Neural cell (in vitro differentiated cells): ENCODE measurements around the gene PRMT3. TPM values are rescaled to one million over a fixed set of nuclear protein-coding genes. Genes with fewer than 3 reads are reported as not detected.

ENCODE experiments used
- H2AFZ ChIP-seq: fragments of 200-600, 300-800 bp; sonication (generic), shearing (Covaris generic); 2 replicates; pipeline ENCODE4 v1.6.0; 2014; ENCODE audit warnings: low read depth, mild to moderate bottlenecking, antibody characterized with exemption, low read length, moderate library complexity
- H3F3A ChIP-seq: fragments of 200-600 bp; shearing (Covaris generic); 2 replicates; pipeline ENCODE4 v1.6.1; 2016; ENCODE audit warnings: mild to moderate bottlenecking, moderate library complexity, mixed read lengths, antibody characterized with exemption, low read length; ENCODE audit not compliant: insufficient read depth, poor library complexity, severe bottlenecking
- H3K27ac ChIP-seq: fragments of 200-600, 300-800 bp; sonication (generic), shearing (Covaris generic); 2 replicates; pipeline ENCODE4 v1.5.1; 2014; ENCODE audit warnings: mild to moderate bottlenecking, low read length, moderate library complexity
- H3K27me3 ChIP-seq: fragments of 300-800, 200-600 bp; sonication (generic), shearing (Covaris generic); 2 replicates; pipeline ENCODE4 v1.6.0; 2014; ENCODE audit warnings: mild to moderate bottlenecking, low read depth, low read length, moderate library complexity; ENCODE audit not compliant: insufficient read depth
- H3K36me3 ChIP-seq: fragments of 300-800, 200-600 bp; sonication (generic), shearing (Covaris generic); 2 replicates; pipeline ENCODE4 v1.5.1; 2014; ENCODE audit warnings: mild to moderate bottlenecking, antibody characterized with exemption, low read length, moderate library complexity; ENCODE audit not compliant: insufficient read depth
- H3K4me2 ChIP-seq: fragments of 300-800, 200-600 bp; sonication (generic), shearing (Covaris generic); 2 replicates; pipeline ENCODE4 v1.6.0; 2014; ENCODE audit warnings: mild to moderate bottlenecking, low read length
- H3K4me3 ChIP-seq: fragments of 300-800, 200-600 bp; sonication (generic), shearing (Covaris generic); 2 replicates; pipeline ENCODE4 v1.5.1; 2014; ENCODE audit warnings: mild to moderate bottlenecking, low read length, moderate library complexity
- H3K79me2 ChIP-seq: fragments of 200-600 bp; shearing (Covaris generic); replicated peaks from 2 replicates; pipeline ENCODE4 v1.6.0; 2014; ENCODE audit warnings: mild to moderate bottlenecking, low read length, moderate library complexity; ENCODE audit not compliant: insufficient read depth
- H3K9ac ChIP-seq: fragments of 300-800, 200-600 bp; sonication (generic), shearing (Covaris generic); 2 replicates; pipeline ENCODE4 v1.6.1; 2016; ENCODE audit warnings: mild to moderate bottlenecking, low read length, mixed read lengths
- H3K9me2 ChIP-seq: fragments of 200-600 bp; shearing (Covaris generic); 2 replicates; pipeline ENCODE4 v1.6.1; 2016; ENCODE audit warnings: mild to moderate bottlenecking, low read length, mixed read lengths; ENCODE audit not compliant: insufficient read depth
- H3K9me3 ChIP-seq: fragments of 200-600, 300-800 bp; sonication (generic), shearing (Covaris generic); 2 replicates; pipeline ENCODE4 v1.6.1; 2016; ENCODE audit warnings: mild to moderate bottlenecking, mixed run types, low read length, moderate library complexity, mixed read lengths
- H4K20me1 ChIP-seq: fragments of 200-600 bp; shearing (Covaris generic); 2 replicates; pipeline ENCODE4 v1.6.1; 2016; ENCODE audit warnings: mild to moderate bottlenecking, mixed run types; ENCODE audit not compliant: insufficient read depth
- CTCF ChIP-seq: fragments of 450-650 bp; IDR thresholded peaks from 2 replicates; pipeline ENCODE4 v1.5.1; 2014; ENCODE audit warnings: antibody characterized with exemption, mild to moderate bottlenecking, moderate library complexity; ENCODE audit not compliant: poor library complexity, severe bottlenecking
- EP300 ChIP-seq: fragments of 450-650 bp; conservative IDR thresholded peaks from 2 replicates; pipeline ENCODE4 v1.6.1; 2014; ENCODE audit warnings: antibody characterized with exemption, mild to moderate bottlenecking, moderate library complexity; ENCODE audit not compliant: poor library complexity, severe bottlenecking
- EZH2 ChIP-seq: fragments of 200-600, 300-800 bp; shearing (Covaris generic), sonication (generic); IDR thresholded peaks from 2 replicates; pipeline ENCODE4 v1.6.1; 2014; ENCODE audit warnings: antibody characterized with exemption, low read length, borderline replicate concordance, mild to moderate bottlenecking; ENCODE audit not compliant: insufficient read depth, poor library complexity, severe bottlenecking
- MXI1 ChIP-seq: fragments of 450-650 bp; conservative IDR thresholded peaks from 2 replicates; pipeline ENCODE4 v1.6.1; 2014; ENCODE audit warnings: antibody characterized with exemption, mild to moderate bottlenecking; ENCODE audit not compliant: poor library complexity, severe bottlenecking
- POLR2AphosphoS5 ChIP-seq: IDR thresholded peaks from 2 replicates; pipeline ENCODE4 v1.6.1; 2012
- RAD21 ChIP-seq: fragments of 450-650 bp; conservative IDR thresholded peaks from 2 replicates; pipeline ENCODE4 v1.6.1; 2014; ENCODE audit warnings: antibody characterized with exemption, mild to moderate bottlenecking, moderate library complexity
- SMC3 ChIP-seq: fragments of 450-650 bp; conservative IDR thresholded peaks from 2 replicates; pipeline ENCODE4 v1.6.1; 2014; ENCODE audit warnings: antibody characterized with exemption, mild to moderate bottlenecking, moderate library complexity; ENCODE audit not compliant: poor library complexity
- TAF1 ChIP-seq: IDR thresholded peaks from 2 replicates; pipeline ENCODE4 v1.6.1; 2012; ENCODE audit warnings: low read depth
- polyA plus RNA-seq: library from polyadenylated mRNA; depleted of rRNA; stranded (reverse); fragments of >200 nt; gene quantifications from 2 replicates; pipeline ENCODE4 v1.2.3, GENCODE V29; 2014
- TF ChIP-seq, protein P1 (sequence below): IDR thresholded peaks from 2 replicates; pipeline ENCODE4 v1.6.1; 2012; ENCODE audit warnings: borderline replicate concordance

PRMT3 gene
- polyA plus RNA-seq, 1 donor from 2014 or later = 16.5 TPM

DNA sequence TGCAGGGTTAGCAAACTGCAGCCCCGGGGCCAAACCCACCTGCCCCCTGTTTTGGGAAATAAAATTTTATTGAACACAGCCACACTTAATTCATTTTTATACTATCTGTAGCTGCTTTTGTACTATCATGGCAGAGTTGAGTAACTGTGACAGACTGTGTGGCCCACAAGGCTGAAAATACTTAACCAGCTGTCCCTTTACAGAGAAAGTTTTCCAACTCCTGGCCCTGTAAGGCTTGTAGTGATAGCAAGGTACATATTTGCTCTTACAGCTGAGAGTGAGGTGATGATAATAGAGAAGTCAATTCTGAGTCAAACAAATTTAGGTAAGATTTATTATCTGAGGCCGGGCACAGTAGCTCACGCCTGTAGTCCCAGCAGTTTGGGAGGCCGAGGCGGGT, 124.5 kb downstream of the PRMT3 start:
- no peaks in the 10 kb centered on the region for H3K9me3 ChIP-seq
- no peak overlapping the region for H3K4me2 ChIP-seq
- no peaks in the 10 kb centered on the region for H3K79me2 ChIP-seq
- TF ChIP-seq EP300 (no peak), EZH2 (no peak), TAF1 (no peak), POLR2AphosphoS5 (no peak), SMC3 (no peak), MXI1 (no peak)
- TF ChIP-seq, protein P1, sequence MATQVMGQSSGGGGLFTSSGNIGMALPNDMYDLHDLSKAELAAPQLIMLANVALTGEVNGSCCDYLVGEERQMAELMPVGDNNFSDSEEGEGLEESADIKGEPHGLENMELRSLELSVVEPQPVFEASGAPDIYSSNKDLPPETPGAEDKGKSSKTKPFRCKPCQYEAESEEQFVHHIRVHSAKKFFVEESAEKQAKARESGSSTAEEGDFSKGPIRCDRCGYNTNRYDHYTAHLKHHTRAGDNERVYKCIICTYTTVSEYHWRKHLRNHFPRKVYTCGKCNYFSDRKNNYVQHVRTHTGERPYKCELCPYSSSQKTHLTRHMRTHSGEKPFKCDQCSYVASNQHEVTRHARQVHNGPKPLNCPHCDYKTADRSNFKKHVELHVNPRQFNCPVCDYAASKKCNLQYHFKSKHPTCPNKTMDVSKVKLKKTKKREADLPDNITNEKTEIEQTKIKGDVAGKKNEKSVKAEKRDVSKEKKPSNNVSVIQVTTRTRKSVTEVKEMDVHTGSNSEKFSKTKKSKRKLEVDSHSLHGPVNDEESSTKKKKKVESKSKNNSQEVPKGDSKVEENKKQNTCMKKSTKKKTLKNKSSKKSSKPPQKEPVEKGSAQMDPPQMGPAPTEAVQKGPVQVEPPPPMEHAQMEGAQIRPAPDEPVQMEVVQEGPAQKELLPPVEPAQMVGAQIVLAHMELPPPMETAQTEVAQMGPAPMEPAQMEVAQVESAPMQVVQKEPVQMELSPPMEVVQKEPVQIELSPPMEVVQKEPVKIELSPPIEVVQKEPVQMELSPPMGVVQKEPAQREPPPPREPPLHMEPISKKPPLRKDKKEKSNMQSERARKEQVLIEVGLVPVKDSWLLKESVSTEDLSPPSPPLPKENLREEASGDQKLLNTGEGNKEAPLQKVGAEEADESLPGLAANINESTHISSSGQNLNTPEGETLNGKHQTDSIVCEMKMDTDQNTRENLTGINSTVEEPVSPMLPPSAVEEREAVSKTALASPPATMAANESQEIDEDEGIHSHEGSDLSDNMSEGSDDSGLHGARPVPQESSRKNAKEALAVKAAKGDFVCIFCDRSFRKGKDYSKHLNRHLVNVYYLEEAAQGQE = no peak
- no peaks in the 10 kb centered on the region for H4K20me1 ChIP-seq
- no peak overlapping the region for H3K4me3 ChIP-seq
- no peaks in the 10 kb centered on the region for H3F3A ChIP-seq
- no peaks in the 10 kb centered on the region for H3K27me3 ChIP-seq
- no peak overlapping the region for H2AFZ ChIP-seq
- H3K9ac ChIP-seq = no peak overlapping the region
- no peaks in the 10 kb centered on the region for H3K36me3 ChIP-seq
- H3K27ac ChIP-seq = no peak overlapping the region
- H3K9me2 ChIP-seq = no peaks in the 10 kb centered on the region

- Histone ChIP-seq H3K36me3 (no peaks in the 10 kb centered on the region), H3K4me3 (no peak overlapping the region), H3K4me2 (no peak overlapping the region), H3K9ac (no peak overlapping the region), H3F3A (no peaks in the 10 kb centered on the region), H2AFZ (no peak overlapping the region), H4K20me1 (no peaks in the 10 kb centered on the region), H3K27ac (no peak overlapping the region), H3K9me3 (no peaks in the 10 kb centered on the region), H3K9me2 (no peaks in the 10 kb centered on the region), H3K27me3 (no peaks in the 10 kb centered on the region), H3K79me2 (no peaks in the 10 kb centered on the region)
- TF ChIP-seq EZH2 (no peak), POLR2AphosphoS5 (no peak), MXI1 (no peak), EP300 (no peak), RAD21 (no peak), CTCF (no peak), SMC3 (no peak)
- TF ChIP-seq, protein P1 = no peak
Observed at GRCh38 chr11:20512869-20513268, 125.4 kb downstream of the PRMT3 start.
